ENCODE results near the gene FDPS.
A peak's percentile ranks its signal among the peaks of the same experiment; 100 is the strongest.

Gene FDPS

DNA sequence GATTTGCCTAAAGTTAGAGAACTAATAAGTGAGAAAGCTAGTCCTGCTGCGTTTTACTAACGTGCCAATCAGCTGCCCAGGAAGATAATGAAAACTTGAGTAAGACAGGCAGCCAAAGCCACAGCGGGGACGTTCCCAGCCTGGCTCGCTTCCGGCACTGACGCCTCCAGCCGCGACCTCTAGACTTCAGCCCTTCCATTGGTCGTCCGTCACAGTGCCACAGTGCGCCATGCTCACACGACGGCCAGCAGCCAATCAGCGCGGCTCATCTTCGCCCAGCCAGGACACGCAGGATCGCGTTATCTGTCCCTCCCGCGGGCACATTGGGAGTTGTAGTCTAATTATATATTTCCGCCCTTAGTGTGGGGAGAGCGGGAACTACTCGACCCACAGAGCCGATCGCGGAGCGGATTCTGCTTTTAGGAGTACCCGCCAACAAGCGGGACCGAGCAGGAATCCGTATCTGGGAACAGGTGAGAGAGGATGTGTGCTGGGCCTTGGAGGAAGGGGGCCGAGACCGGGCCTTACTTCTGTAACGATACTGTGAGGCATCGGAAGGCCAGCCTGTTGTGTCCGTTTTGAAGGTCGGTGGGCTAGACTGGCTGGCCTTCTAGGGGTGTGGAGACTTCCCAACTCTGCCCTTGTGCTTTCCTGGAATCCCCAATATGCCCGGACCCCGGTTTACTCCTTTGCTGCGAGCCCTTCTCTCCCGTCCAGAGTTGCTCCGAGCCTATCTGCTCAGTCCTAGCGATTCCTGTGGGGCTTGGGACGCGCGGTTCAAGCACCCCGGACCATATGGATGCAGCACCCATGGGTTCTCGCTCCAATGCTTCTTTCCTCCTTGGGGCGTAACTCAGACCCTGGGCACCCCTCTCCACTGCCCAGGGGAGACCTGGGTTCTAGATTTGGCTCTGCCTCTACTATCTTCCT lies at the start of gene FDPS:
Gene FDPS, plus strand, starts transcription at position 374 of the 930 bp plus-strand sequence. CDS start 924 bp downstream, outside the sequence.
- Histone ChIP-seq H3K9ac (ENCODE audit: low read length) (peak within 1 kb of the TSS; percentile 99), H3K27me3 (replicated peaks; ENCODE audit: control insufficient read depth, insufficient read depth, low read length) (no peaks in the 10 kb centered on the region), H3K4me3 (ENCODE audit: low read length) (peak within 1 kb of the TSS; percentile 99), H3K9me3 (ENCODE audit: control insufficient read depth, low read length) (no peaks in the 10 kb centered on the region), H3K36me3 (ENCODE audit: control insufficient read depth, insufficient read depth, low read length, severe bottlenecking) (peaks cover 28% of the 10 kb centered on the region), H3K4me1 (ENCODE audit: control insufficient read depth, insufficient read depth, low read length) (peaks cover 30% of the 10 kb centered on the region)
- peak; percentile 100 for DNase-seq (ENCODE audit: low read depth)

- no peak for DNase-seq (ENCODE audit: low read depth)
- peaks cover 50% of the 10 kb centered on the region for H3K36me3 ChIP-seq (ENCODE audit: control insufficient read depth, insufficient read depth, low read length, severe bottlenecking)
- no peaks in the 10 kb centered on the region for H3K27me3 ChIP-seq (replicated peaks; ENCODE audit: control insufficient read depth, insufficient read depth, low read length)
- no peaks in the 10 kb centered on the region for H3K9me3 ChIP-seq (ENCODE audit: control insufficient read depth, low read length)
- H3K4me1 ChIP-seq (ENCODE audit: control insufficient read depth, insufficient read depth, low read length) = peaks cover 26% of the 10 kb centered on the region
- no peak overlapping the region for H3K4me3 ChIP-seq (ENCODE audit: low read length)
- peak overlapping the region; percentile 95 for H3K9ac ChIP-seq (ENCODE audit: low read length)
Observed at GRCh38 chr1:155260276-155260675, 48.4 kb upstream of the FDPS start.

GRCh38 chr1:155261493-155261851 lies 47.2 kb upstream of the FDPS start:
- DNase-seq (ENCODE audit: low read depth) = no peak

DNA sequence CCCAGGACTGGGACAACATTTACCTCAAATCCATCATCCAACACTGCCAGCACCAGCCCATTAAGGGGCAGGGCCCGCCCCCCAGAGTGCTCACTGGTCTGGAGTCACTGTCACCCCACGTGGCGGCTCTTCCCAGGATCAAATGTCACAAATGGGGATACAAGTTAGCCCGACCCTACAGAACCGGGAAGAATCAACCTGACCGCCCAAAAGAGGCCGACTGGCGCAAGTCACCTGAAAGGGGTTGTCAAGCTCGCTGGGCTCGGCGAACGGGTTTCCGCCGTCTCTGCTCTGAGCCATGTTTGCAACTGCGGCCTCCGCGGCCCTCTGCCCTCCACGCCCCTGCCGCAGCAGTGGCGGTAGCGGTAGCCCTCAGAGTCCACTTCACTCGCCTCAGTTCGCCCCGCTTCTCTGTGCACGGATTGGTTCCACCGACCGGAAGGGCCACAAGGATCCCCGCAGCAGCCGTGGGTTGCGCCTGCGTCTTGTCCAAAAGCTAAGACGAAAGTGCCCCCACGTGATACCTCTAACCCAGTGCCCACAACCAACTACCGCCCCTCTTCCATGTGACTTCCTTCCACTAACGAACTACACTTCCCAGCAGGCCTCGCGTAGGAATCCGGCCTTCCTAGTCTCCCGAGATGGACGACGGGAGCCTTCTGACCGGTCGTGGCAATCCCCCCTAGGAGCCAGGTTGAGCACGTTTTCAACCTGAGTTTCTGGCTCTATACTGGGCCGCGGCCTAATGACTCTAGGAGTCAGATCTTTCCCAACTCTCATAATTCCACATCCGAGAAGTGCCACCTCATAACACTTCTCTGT lies 46.6 kb upstream of the FDPS start, which contains the start of gene SCAMP3:
Gene SCAMP3, minus strand, starts transcription at position 509 of the 822 bp plus-strand sequence. Its CDS starts 209 bp downstream, at position 300.
- DNase-seq (ENCODE audit: low read depth) = peak; percentile 99
- Histone ChIP-seq H3K36me3 (ENCODE audit: control insufficient read depth, insufficient read depth, low read length, severe bottlenecking) (peaks cover 59% of the 10 kb centered on the region), H3K27me3 (replicated peaks; ENCODE audit: control insufficient read depth, insufficient read depth, low read length) (no peaks in the 10 kb centered on the region)

More at GRCh38 chr1:155261493-155261851, 47.2 kb upstream of the FDPS start:
- H3K4me1 ChIP-seq (ENCODE audit: control insufficient read depth, insufficient read depth, low read length) = peaks cover 20% of the 10 kb centered on the region
- peaks cover 59% of the 10 kb centered on the region for H3K36me3 ChIP-seq (ENCODE audit: control insufficient read depth, insufficient read depth, low read length, severe bottlenecking)
- H3K4me3 ChIP-seq (ENCODE audit: low read length) = peak overlapping the region; percentile 94
- peak overlapping the region; percentile 95 for H3K9ac ChIP-seq (ENCODE audit: low read length)
- H3K9me3 ChIP-seq (ENCODE audit: control insufficient read depth, low read length) = no peaks in the 10 kb centered on the region
- H3K27me3 ChIP-seq (replicated peaks; ENCODE audit: control insufficient read depth, insufficient read depth, low read length) = no peaks in the 10 kb centered on the region

GRCh38 chr1:155263067-155263466 lies 45.6 kb upstream of the FDPS start:
- no peak for DNase-seq (ENCODE audit: low read depth)
- peak overlapping the region; percentile 95 for H3K9ac ChIP-seq (ENCODE audit: low read length)
- peaks cover 62% of the 10 kb centered on the region for H3K36me3 ChIP-seq (ENCODE audit: control insufficient read depth, insufficient read depth, low read length, severe bottlenecking)

More for the DNA sequence above, 46.6 kb upstream of the FDPS start, which contains the start of gene SCAMP3:
- H3K9ac ChIP-seq (ENCODE audit: low read length) = peak within 1 kb of the TSS; percentile 95
- H3K4me3 ChIP-seq (ENCODE audit: low read length) = peak within 1 kb of the TSS; percentile 94
- H3K9me3 ChIP-seq (ENCODE audit: control insufficient read depth, low read length) = no peaks in the 10 kb centered on the region
- H3K4me1 ChIP-seq (ENCODE audit: control insufficient read depth, insufficient read depth, low read length) = peaks cover 17% of the 10 kb centered on the region

GRCh38 chr1:155266553-155266952 lies 42.1 kb upstream of the FDPS start:
- Histone ChIP-seq H3K36me3 (ENCODE audit: control insufficient read depth, insufficient read depth, low read length, severe bottlenecking) (peaks cover 83% of the 10 kb centered on the region), H3K9ac (ENCODE audit: low read length) (no peak overlapping the region), H3K27me3 (replicated peaks; ENCODE audit: control insufficient read depth, insufficient read depth, low read length) (no peaks in the 10 kb centered on the region), H3K4me3 (ENCODE audit: low read length) (no peak overlapping the region), H3K9me3 (ENCODE audit: control insufficient read depth, low read length) (no peaks in the 10 kb centered on the region), H3K4me1 (ENCODE audit: control insufficient read depth, insufficient read depth, low read length) (peaks cover 5% of the 10 kb centered on the region)
- DNase-seq (ENCODE audit: low read depth) = no peak

More at GRCh38 chr1:155263067-155263466, 45.6 kb upstream of the FDPS start:
- Histone ChIP-seq H3K27me3 (replicated peaks; ENCODE audit: control insufficient read depth, insufficient read depth, low read length) (no peaks in the 10 kb centered on the region), H3K9me3 (ENCODE audit: control insufficient read depth, low read length) (no peaks in the 10 kb centered on the region), H3K4me1 (ENCODE audit: control insufficient read depth, insufficient read depth, low read length) (peaks cover 17% of the 10 kb centered on the region), H3K4me3 (ENCODE audit: low read length) (no peak overlapping the region)

DNA sequence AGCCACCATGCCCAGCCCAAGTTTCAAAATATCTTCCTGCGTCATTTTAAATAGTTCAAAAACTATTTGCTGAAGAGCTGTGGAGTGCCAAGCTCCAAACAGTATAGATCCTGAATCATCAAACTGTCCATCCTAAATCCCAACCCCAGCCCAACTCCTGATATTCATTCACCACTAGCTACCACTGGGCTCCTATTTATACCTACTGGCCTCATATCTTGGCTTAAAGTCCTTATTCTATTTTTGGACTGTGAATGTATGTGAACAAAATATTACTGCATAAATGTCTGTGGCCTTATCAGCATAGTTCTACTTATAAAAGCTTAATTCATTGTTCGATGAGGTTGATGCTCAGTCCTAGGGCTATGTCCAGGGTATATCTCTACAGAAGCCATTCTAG lies 41.3 kb upstream of the FDPS start:
- Histone ChIP-seq H3K27me3 (replicated peaks; ENCODE audit: control insufficient read depth, insufficient read depth, low read length) (no peaks in the 10 kb centered on the region), H3K4me3 (ENCODE audit: low read length) (no peak overlapping the region), H3K4me1 (ENCODE audit: control insufficient read depth, insufficient read depth, low read length) (peaks cover 11% of the 10 kb centered on the region), H3K36me3 (ENCODE audit: control insufficient read depth, insufficient read depth, low read length, severe bottlenecking) (peaks cover 86% of the 10 kb centered on the region), H3K9ac (ENCODE audit: low read length) (peak overlapping the region; percentile 43), H3K9me3 (ENCODE audit: control insufficient read depth, low read length) (no peaks in the 10 kb centered on the region)
- DNase-seq (ENCODE audit: low read depth) = no peak

- peaks cover 76% of the 10 kb centered on the region for H3K36me3 ChIP-seq (ENCODE audit: control insufficient read depth, insufficient read depth, low read length, severe bottlenecking)
- peaks cover 11% of the 10 kb centered on the region for H3K4me1 ChIP-seq (ENCODE audit: control insufficient read depth, insufficient read depth, low read length)
- no peak overlapping the region for H3K9ac ChIP-seq (ENCODE audit: low read length)
- no peak for DNase-seq (ENCODE audit: low read depth)
- no peak overlapping the region for H3K4me3 ChIP-seq (ENCODE audit: low read length)
- no peaks in the 10 kb centered on the region for H3K27me3 ChIP-seq (replicated peaks; ENCODE audit: control insufficient read depth, insufficient read depth, low read length)
- no peaks in the 10 kb centered on the region for H3K9me3 ChIP-seq (ENCODE audit: control insufficient read depth, low read length)
Observed at GRCh38 chr1:155268630-155269029, 40.0 kb upstream of the FDPS start.

DNA sequence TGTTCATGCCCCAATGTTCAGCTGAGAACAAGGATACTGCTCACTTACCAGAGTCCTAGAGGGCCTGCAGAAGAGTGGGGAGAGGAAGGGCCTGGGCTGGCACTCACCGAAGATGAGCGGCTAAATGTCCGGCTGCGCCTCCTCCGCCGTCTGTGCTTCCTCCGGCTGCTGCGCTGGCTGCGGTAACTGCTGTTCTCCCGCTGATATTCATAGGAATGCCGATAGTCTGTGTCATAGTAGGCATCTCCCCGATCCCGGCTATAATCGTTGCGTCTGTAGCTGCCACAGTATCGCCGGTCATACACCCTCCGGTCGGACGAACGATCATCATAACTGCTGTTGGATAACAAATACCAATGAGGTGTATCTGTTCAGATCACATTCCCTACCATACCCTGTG lies 39.3 kb upstream of the FDPS start:
- Histone ChIP-seq H3K4me3 (ENCODE audit: low read length) (no peak overlapping the region), H3K9ac (ENCODE audit: low read length) (peak overlapping the region; percentile 34), H3K27me3 (replicated peaks; ENCODE audit: control insufficient read depth, insufficient read depth, low read length) (no peaks in the 10 kb centered on the region), H3K4me1 (ENCODE audit: control insufficient read depth, insufficient read depth, low read length) (peaks cover 14% of the 10 kb centered on the region), H3K36me3 (ENCODE audit: control insufficient read depth, insufficient read depth, low read length, severe bottlenecking) (peaks cover 68% of the 10 kb centered on the region), H3K9me3 (ENCODE audit: control insufficient read depth, low read length) (no peaks in the 10 kb centered on the region)
- no peak for DNase-seq (ENCODE audit: low read depth)

- H3K9me3 ChIP-seq (ENCODE audit: control insufficient read depth, low read length) = no peaks in the 10 kb centered on the region
- H3K36me3 ChIP-seq (ENCODE audit: control insufficient read depth, insufficient read depth, low read length, severe bottlenecking) = peaks cover 37% of the 10 kb centered on the region
- peaks cover 19% of the 10 kb centered on the region for H3K4me1 ChIP-seq (ENCODE audit: control insufficient read depth, insufficient read depth, low read length)
- H3K27me3 ChIP-seq (replicated peaks; ENCODE audit: control insufficient read depth, insufficient read depth, low read length) = no peaks in the 10 kb centered on the region
- H3K4me3 ChIP-seq (ENCODE audit: low read length) = peak overlapping the region; percentile 83
- H3K9ac ChIP-seq (ENCODE audit: low read length) = peak overlapping the region; percentile 86
- peak; percentile 80 for DNase-seq (ENCODE audit: low read depth)
Observed at GRCh38 chr1:155272466-155273342, 36.0 kb upstream of the FDPS start.
